Keratinocyte (primary cell): Measurements from ENCODE around the gene WDR41. TPM values are rescaled to one million over a fixed set of nuclear protein-coding genes. Genes with fewer than 3 reads are reported as not detected.

Source experiments
- DNase-seq: peaks from one replicate; pipeline ENCODE4 v3.0.0-alpha.2; 2011; ENCODE audit warnings: low read depth, missing footprints, low spot score
- FAIRE-seq: peaks from 2 replicates; lab custom pipeline; 2011; peaks lifted over from hg19 to GRCh38; lab: Jason Lieb, UNC
- H2AFZ ChIP-seq: 2 replicates; pipeline ENCODE4 v1.6.0; 2012; ENCODE audit warnings: low read length, control low read depth, inconsistent platforms; ENCODE audit not compliant: control insufficient read depth
- H3K27ac ChIP-seq: 2 replicates; pipeline ENCODE4 v1.5.1; 2011; ENCODE audit warnings: low read length; ENCODE audit not compliant: control insufficient read depth, insufficient read depth
- H3K27me3 ChIP-seq: 3 replicates; pipeline ENCODE4 v1.6.0; 2011; ENCODE audit warnings: low read length; ENCODE audit not compliant: control insufficient read depth, insufficient read depth; ENCODE audit errors: extremely low read depth
- H3K36me3 ChIP-seq, 2 experiments: 2 replicates in 1 of 2; 3 replicates in 1 of 2; pipeline ENCODE4 v1.5.1; 2011; ENCODE audit warnings: low read length in 2 of 2, mild to moderate bottlenecking in 1 of 2; ENCODE audit not compliant: control insufficient read depth in 2 of 2, insufficient read depth in 2 of 2; ENCODE audit errors: extremely low read depth in 1 of 2
- H3K4me1 ChIP-seq: 3 replicates; pipeline ENCODE4 v1.5.1; 2011; ENCODE audit warnings: low read length; ENCODE audit not compliant: control insufficient read depth, insufficient read depth; ENCODE audit errors: extremely low read depth
- H3K4me2 ChIP-seq: 3 replicates; pipeline ENCODE4 v1.6.0; 2011; ENCODE audit warnings: low read depth, low read length; ENCODE audit not compliant: control insufficient read depth, insufficient read depth; ENCODE audit errors: extremely low read depth
- H3K4me3 ChIP-seq, 3 experiments: fragments of 200-600 bp in 1 of 3; sonication (generic) in 1 of 3; 2 replicates in 2 of 3; 3 replicates in 1 of 3; pipeline ENCODE4 v1.5.1; 2011 to 2016; ENCODE audit warnings: low read length in 3 of 3, mild to moderate bottlenecking in 3 of 3, control low read depth in 2 of 3, inconsistent platforms in 1 of 3, low read depth in 1 of 3, mixed read lengths in 1 of 3, mixed run types in 1 of 3, moderate library complexity in 1 of 3; ENCODE audit not compliant: control insufficient read depth in 2 of 3, insufficient read depth in 2 of 3; ENCODE audit errors: extremely low read depth in 1 of 3
- H3K79me2 ChIP-seq: 2 replicates; pipeline ENCODE4 v1.6.0; 2012; ENCODE audit warnings: low read length; ENCODE audit not compliant: control insufficient read depth, insufficient read depth
- H3K9ac ChIP-seq: 3 replicates; pipeline ENCODE4 v1.6.0; 2011; ENCODE audit warnings: low read length; ENCODE audit not compliant: control insufficient read depth, insufficient read depth; ENCODE audit errors: extremely low read depth
- H3K9me1 ChIP-seq: 3 replicates; pipeline ENCODE4 v1.6.0; 2011; ENCODE audit warnings: low read length; ENCODE audit not compliant: control insufficient read depth, insufficient read depth; ENCODE audit errors: extremely low read depth
- H3K9me3 ChIP-seq: 2 replicates; pipeline ENCODE4 v1.5.1; 2012; ENCODE audit warnings: low read depth, low read length; ENCODE audit not compliant: control insufficient read depth
- H4K20me1 ChIP-seq: 3 replicates; pipeline ENCODE4 v1.6.0; 2011; ENCODE audit warnings: low read length; ENCODE audit not compliant: control insufficient read depth, insufficient read depth; ENCODE audit errors: extremely low read depth
- EZH2 ChIP-seq: IDR thresholded peaks from one replicate; pipeline ENCODE4 v1.6.1; 2012; ENCODE audit warnings: inconsistent platforms, mild to moderate bottlenecking, low read length, moderate library complexity
- dilution Hi-C: fragments of 300-500 bp; cut with MboI; formaldehyde crosslinking; loops from one replicate; pipeline ENCODE4 v1.7.0; 2020; ENCODE audit warnings: low sequenced_read_pairs; ENCODE audit not compliant: extremely low pct_ligation_motif_present
- polyA plus RNA-seq, 5 experiments: library from polyadenylated mRNA; depleted of rRNA in 3 of 5; stranded (reverse) in 3 of 5; stranded (forward) in 1 of 5; unstranded in 1 of 5; fragments of >200 nt; gene quantifications; 1 replicate in 1 of 5; 2 replicates in 3 of 5; 3 replicates in 1 of 5; pipeline versions ENCODE4 v1.2.1 to v1.2.3, GENCODE V29; 2011 to 2012; ENCODE audit warnings: missing spikeins in 2 of 5, low read depth in 1 of 5, low replicate concordance in 1 of 5
- TF ChIP-seq, protein P1 (sequence below), 3 experiments: IDR thresholded peaks in 1 of 3; conservative IDR thresholded peaks in 1 of 3; optimal IDR thresholded peaks in 1 of 3; 2 replicates in 2 of 3; 3 replicates in 1 of 3; pipeline versions ENCODE3 to v1.5.1; 2011; ENCODE audit warnings: low read length in 3 of 3, mild to moderate bottlenecking in 3 of 3, moderate library complexity in 2 of 3, control low read depth in 1 of 3, inconsistent platforms in 1 of 3; ENCODE audit not compliant: insufficient read depth in 2 of 3; ENCODE audit errors: extremely low read depth in 1 of 3

The WDR41 gene
- polyA plus RNA-seq, 1 donor (not counting 4 experiments of a cell fraction or from before 2014, with no cell fraction given): 60.7 TPM

GRCh38 chr5:77518304-77518703, 26.2 kb upstream of the WDR41 start:
- FAIRE-seq: no peak

DNA sequence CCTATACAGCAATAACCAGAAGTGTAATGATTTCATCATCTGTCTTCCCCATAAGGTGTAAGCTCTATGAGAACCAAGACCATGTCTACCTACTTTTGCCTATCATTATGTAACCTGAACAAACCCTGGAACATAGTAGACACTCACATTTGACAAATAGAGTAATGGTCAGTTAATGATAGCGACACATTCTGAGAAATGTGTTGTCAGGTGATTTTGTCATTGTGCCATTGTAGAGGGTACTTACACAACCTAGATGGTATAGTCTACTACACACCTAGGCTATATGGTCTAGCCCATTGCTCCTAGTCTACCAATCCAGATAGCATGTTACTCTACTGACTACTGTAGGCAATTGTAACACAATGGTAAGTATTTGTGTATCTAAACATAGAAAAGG, 22.3 kb upstream of the WDR41 start:
- DNase-seq (no peak), FAIRE-seq (no peak)
- no peak for TF ChIP-seq EZH2
- TF ChIP-seq, protein P1, sequence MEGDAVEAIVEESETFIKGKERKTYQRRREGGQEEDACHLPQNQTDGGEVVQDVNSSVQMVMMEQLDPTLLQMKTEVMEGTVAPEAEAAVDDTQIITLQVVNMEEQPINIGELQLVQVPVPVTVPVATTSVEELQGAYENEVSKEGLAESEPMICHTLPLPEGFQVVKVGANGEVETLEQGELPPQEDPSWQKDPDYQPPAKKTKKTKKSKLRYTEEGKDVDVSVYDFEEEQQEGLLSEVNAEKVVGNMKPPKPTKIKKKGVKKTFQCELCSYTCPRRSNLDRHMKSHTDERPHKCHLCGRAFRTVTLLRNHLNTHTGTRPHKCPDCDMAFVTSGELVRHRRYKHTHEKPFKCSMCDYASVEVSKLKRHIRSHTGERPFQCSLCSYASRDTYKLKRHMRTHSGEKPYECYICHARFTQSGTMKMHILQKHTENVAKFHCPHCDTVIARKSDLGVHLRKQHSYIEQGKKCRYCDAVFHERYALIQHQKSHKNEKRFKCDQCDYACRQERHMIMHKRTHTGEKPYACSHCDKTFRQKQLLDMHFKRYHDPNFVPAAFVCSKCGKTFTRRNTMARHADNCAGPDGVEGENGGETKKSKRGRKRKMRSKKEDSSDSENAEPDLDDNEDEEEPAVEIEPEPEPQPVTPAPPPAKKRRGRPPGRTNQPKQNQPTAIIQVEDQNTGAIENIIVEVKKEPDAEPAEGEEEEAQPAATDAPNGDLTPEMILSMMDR (optimal IDR thresholded peaks at IDR 0.05 in 1 of 3, IDR thresholded peaks at IDR 0.05 in 1 of 3, conservative IDR thresholded peaks at IDR 0.05 in 1 of 3; ENCODE audit: extremely low read depth in 1 of 3, insufficient read depth in 2 of 3, low read length in 3 of 3): no peak
- Histone ChIP-seq H3K27me3 (no peaks in the 10 kb centered on the region), H3K4me3 (no peak overlapping the region), H3K27ac (no peak overlapping the region), H2AFZ (no peak overlapping the region), H3K9me1 (no peaks in the 10 kb centered on the region), H4K20me1 (no peaks in the 10 kb centered on the region), H3K9me3 (no peaks in the 10 kb centered on the region), H3K4me2 (no peak overlapping the region), H3K79me2 (no peaks in the 10 kb centered on the region), H3K4me1 (no peaks in the 10 kb centered on the region), H3K9ac (no peak overlapping the region), H3K36me3 (no peaks in the 10 kb centered on the region)
- dilution Hi-C loops: no loop called here

More at GRCh38 chr5:77518304-77518703, 26.2 kb upstream of the WDR41 start:
- no peak overlapping the region for H2AFZ ChIP-seq
- H3K4me3 ChIP-seq: no peak overlapping the region
- no peak for DNase-seq
- H4K20me1 ChIP-seq: no peaks in the 10 kb centered on the region
- no peak overlapping the region for H3K4me2 ChIP-seq
- TF ChIP-seq, protein P1 (optimal IDR thresholded peaks at IDR 0.05 in 1 of 3, IDR thresholded peaks at IDR 0.05 in 1 of 3, conservative IDR thresholded peaks at IDR 0.05 in 1 of 3; ENCODE audit: extremely low read depth in 1 of 3, insufficient read depth in 2 of 3, low read length in 3 of 3): no peak
- no peak for TF ChIP-seq EZH2
- no peaks in the 10 kb centered on the region for H3K36me3 ChIP-seq
- H3K9ac ChIP-seq: no peak overlapping the region
- dilution Hi-C loops: no loop called here
- H3K9me3 ChIP-seq: no peaks in the 10 kb centered on the region
- H3K27ac ChIP-seq: no peak overlapping the region
- no peaks in the 10 kb centered on the region for H3K9me1 ChIP-seq
- H3K79me2 ChIP-seq: no peaks in the 10 kb centered on the region
- no peaks in the 10 kb centered on the region for H3K4me1 ChIP-seq
- no peaks in the 10 kb centered on the region for H3K27me3 ChIP-seq
